ENCODE data around the gene PACS2.
A peak's percentile ranks its signal among the peaks of the same experiment; 100 is the strongest.

PACS2 gene

GRCh38 chr14:105386581-105387529, 72.3 kb downstream of the PACS2 start:
- no peak for DNase-seq (ENCODE audit: low spot score)

- no peak for DNase-seq (ENCODE audit: low spot score)
Measured at GRCh38 chr14:105387530-105387922, 73.0 kb downstream of the PACS2 start.

DNA sequence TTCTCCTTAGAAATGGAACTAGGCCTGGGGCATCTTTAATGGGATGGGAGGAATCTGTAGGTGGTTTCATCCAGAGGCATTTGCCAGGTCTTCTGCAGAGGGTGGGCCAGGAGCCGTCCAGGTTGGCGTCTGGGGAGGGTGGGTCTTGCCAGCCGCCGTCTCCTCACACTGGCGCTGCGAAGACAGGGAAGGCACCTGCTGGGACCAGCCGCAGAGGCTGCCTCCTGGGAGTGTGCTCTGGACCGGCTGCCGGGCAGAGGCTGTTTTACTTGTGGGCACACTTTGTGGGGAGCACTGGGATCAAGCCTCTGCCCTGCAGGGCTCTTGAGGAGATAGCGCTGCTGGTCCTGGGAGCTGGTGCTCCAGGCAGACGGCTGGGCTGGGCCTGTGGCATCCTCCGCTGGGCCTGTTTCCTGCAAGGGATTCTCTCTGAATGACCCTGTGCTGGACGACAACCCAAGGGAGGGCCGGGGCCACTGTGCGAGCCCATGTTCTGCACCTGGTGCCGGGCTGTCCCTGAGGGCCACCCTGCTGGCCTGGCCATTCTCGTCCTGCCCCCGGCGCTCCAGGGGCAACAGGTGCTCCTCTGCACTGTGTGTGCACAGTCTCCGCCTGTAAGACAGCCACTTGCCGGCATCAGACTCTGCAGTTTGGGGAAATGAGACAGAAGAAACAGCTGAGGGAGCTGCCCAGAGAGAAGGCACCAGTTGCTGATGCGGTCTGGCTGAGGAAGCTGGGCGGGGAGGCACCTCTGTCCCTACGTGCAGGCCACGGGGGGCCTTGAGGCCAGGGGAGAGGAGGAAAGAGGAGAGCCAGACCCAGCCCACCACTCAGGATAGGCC, 73.8 kb downstream of the PACS2 start:
- DNase-seq (ENCODE audit: low spot score), result no peak

DNA sequence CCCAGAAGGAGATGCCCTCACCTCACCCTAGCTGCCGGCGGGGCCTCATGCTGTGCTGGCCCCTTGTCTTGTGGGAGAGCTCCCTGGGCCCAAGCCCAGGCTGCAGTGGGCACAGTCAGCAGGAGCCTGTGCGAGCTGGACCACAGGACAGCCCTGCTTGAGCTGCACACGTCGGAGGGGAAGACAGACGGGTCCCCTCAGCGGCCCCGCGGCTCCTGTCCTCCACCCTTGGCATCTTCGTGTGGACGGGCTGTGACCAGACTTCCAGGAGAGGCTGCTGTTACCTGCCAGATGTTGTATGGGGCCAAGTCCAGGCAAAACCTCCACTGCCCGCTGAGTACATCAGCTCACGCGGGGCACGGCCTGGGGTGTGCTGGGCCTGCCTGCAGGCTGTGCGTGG, 74.4 kb downstream of the PACS2 start:
- no peak for DNase-seq (ENCODE audit: low spot score)

DNA sequence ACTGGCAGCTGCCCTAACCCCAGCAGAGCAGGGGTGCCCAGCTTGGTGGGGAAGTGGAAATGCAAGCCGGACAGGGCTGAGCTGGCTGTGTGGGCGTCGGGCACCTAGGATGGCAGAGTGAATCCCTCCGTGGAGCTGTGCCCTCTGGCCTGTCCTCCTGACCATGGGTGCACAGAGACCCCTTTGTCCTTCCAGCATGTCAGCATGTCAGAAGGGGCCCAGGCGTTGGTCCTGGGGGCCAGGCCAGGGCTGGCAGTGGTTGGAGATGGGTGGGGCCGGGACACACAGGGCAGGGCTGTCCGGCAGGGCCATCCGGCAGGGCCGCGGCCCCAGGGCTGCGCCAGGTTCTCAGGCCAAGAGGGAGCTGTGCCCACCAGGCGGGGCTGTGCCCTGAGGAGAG, 75.0 kb downstream of the PACS2 start:
- DNase-seq (ENCODE audit: low spot score), result no peak

DNA sequence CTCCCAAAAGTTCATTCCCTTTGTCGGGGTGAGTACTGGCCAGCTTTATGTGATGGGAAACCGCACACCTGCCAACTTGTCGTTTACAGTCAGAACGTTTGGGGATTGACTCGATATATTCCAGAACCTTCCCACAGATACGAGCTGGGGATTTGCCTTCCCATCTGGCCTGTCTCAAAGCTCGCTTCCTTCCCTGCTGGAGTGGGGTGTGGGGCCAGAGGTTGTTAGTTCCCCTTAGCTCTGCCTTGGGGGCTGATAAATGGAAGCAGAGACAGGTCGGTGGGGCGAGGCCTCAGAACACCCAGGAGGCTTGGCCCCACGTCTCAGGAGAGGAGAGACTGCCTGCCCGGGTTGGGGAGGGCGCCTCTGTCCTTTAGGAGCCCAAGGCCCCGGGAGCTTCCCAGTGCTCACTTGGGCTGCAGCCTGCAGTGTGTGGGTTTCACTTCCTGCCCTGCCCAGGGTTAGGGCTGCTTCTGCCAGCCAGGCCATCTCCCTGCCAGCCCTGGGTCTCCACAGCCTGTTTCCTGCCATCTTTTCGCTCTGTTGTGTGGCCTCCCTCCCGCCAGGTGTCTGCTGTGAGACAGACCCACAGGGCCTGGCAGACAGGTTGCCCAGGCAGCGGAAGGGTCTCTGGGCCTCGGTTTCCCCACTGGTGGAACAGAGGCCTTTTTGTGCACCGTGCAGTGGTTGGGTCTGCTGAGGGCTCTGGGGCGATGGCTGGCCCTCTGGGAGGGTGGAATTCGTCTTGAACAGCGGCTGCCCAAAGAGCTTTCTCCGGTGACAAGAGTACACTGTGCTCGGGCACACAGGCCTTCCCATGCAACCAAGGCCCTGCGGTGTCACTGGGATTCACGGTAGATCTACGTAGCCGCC, 75.7 kb downstream of the PACS2 start:
- DNase-seq (ENCODE audit: low spot score), result no peak

DNA sequence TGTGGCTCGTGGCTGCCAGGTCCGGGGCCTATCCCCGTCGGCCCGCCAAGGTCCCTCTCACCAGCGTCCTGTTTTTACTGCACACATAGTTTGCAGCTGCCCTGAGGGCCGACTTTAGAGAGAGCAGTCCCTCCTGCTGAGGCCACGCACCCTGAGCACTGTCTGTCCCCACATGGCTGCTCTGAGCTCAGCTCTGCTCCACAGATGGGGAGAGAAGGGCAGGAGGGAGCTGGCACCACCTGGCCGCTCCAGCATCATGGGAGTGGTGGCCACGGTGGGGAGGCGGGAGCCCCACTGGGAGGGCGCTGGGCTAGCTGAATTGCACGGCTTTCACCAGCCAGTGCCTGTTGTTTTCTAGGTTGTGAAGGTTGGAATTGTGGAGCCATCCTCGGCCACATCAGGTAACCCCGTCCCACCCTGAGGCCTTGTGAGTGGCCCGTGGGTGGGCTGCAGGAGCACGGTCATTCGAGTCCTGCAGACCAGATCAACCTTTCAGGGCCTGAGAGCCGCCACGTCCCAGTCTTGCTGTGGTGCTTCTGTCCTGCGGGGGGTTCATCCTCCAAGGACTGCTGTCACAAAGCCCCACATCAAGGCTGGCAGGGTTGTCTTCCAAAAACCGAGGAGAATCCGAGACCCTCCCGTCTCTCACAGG, 76.4 kb downstream of the PACS2 start:
- DNase-seq (ENCODE audit: low spot score), result no peak

GRCh38 chr14:105391541-105391940, 77.0 kb downstream of the PACS2 start:
- DNase-seq (ENCODE audit: low spot score), result no peak

DNA sequence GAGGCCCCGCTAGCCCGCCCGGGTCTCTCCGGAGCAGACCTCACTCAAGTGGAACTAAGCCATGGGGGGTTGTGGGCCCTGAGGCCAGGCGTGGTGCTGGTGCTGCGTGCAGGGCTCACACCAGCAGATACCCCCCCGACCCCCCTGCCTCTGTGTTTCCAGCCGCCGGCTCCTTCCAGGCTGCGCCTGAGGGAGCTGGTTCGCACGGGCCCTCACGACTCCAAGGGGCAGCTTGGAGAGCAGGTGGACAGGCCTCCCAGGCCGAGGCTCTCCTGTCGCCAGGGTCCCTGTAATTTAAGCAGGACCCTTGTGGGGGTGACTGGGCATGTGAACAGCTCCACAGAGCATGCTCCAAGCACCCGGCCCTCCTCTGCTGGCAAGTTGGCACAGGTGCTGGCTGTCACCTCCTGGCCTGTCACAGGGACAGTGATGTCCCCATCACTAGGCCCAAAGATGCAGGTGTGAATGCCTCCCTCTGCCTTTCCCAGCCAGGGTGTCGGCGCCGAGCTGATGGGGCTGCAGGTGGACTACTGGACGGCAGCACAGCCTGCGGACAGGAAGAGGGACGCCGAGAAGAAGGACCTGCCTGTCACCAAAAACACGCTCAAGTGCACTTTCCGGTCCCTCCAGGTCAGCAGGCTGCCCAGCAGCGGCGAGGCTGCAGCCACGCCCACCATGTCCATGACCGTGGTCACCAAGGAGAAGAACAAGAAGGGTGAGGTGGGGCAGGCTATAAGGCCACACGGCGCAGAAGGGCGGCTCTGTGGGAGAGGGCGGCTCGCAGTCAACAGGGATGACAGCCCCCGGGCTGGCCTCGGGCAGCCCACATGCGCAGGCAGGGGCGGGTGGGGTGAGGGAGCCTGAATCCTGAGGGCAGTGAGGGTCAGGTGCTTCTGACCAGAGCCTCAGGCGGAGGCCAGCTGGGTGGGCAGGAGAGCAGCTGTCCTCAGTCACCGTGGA, 77.9 kb downstream of the PACS2 start:
- DNase-seq (ENCODE audit: low spot score), result no peak

GRCh38 chr14:105393151-105393550, 78.6 kb downstream of the PACS2 start:
- DNase-seq (ENCODE audit: low spot score), result no peak

- no peak for DNase-seq (ENCODE audit: low spot score)
Measured at GRCh38 chr14:105394714-105395537, 80.4 kb downstream of the PACS2 start.

DNA sequence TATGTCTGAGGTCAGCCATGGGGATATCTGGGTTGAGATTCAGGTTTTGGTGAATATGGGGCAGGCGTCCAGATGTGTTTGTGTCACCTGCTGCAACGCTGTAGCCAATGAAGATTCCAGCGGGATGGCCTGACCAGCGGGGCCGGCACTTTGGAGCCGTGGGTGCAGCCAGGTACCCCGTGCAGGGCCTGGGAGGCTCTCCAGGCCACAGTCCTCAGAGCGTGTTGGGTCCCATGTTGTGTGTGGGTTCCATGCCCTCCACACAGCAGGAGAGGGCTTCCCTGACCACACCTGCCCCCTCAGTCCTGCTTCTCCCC, 80.9 kb downstream of the PACS2 start:
- DNase-seq (ENCODE audit: low spot score), result no peak

DNA sequence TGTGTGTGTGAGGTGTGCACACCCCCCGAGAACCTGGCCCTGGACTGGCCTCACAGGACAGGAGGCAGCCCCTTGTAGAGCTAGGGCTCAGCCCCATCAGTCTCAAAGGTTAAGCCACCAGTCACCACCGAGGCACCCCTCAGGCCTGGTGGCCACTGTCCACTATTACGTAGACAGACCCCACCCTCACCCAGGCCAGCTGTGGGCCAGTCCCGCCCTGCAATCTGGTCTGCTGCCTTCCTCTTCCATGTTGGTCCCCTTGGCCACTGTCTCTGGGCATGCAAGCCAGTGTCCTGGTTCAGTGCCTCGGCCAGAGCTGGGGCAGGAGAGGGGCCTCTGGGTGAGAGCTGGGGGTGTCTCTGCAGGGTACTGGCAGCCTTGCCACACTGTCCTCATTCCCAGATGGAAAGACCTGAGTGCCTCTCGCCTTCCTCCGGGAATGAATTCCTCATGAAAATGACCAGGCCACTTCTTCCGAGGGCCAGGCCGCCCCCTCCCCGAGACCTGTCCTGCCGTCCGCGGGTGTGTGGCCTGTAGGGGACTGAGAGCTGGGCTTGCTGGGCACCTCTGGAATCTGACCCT, 82.9 kb downstream of the PACS2 start:
- no peak for DNase-seq (ENCODE audit: low spot score)

DNA sequence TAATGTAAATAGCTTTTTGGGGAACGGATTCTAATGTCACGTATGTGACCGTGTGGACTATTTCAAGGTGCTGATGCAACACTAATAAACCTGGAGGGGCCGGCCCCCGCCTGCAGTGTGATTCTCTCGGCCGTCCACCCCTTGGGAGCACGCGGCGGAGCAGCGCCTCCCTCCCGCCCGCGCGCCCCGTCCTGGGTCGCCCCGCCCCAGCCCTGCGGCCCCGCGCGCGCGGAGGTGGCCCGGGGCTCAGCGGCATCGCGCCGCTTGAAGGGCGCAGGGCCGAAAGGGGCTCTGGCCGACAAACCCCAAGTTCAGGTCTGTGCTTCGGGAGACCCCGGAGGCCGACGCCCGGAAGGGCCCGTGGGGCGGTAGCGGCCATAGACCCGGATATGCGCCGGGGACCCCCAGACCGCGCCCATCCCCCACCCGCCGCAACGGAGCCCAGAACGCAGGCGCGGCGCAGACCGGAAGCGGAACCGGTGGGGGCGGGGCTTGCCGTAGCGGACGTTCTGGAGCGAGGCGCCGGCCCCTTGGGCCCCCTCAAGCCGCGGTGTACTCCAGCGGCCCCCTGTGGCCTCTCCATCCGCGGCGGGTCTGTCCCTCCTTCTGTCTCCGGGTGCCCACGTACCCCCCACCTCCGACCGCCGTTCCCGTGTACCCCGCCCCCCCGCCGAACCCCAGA, 83.6 kb downstream of the PACS2 start, which contains the start of gene TEX22:
Gene TEX22, plus strand, starts transcription at position 495 of the 682 bp plus-strand sequence. CDS start 803 bp downstream, outside the sequence.
- peak; percentile 75 for DNase-seq (ENCODE audit: low spot score)

DNA sequence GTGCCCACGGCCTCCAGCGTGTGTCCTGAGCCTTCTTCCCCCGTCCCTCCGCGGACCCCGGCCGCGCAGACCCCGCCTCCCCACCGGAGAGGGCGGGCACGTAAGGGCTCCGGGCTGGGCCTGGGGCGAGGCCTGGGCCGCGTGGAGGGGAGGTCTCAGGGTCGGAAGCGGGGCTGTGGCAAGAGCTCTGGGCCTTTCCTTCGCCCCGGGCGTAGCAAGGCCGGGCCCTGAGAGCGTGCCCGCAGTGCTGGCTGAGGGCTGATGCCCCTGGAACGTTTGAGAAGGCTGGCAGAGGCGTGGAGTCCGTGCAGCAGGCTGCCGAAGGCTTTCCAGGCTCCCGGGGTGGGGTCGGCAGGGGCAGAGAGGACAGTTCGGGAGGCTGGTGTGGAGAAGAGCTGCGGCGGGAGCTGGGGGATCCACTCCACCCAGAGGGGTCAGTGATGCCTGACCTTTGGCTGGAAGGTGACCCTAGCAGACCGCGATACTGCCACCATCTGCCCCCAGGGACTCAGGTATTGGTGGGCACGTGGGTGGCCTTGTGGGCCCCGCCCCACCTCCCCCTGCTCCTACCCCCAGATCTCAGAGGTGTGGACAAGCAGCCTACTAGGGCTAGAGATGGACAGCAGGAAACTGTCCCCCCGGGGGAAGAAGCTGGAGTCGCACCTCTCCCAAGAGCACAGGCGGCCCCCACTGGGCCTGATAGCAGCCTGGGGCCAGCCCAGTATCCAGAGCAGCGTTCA, 84.3 kb downstream of the PACS2 start:
- no peak for DNase-seq (ENCODE audit: low spot score)

DNA sequence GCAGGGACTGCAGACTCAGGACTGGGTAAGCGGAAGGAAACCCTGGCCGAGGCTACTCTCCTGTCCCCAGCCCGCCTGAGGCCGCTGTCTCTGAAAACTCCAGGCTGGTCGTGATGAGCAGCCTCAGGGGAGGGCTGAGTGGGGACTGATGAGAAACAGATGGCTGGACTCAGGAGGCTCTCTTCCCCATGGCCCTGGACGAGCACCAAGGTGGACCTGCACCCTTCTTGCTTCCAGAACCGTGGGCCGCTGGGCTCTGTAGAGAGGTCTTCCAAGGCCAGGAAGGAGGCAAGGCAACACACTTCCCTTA, 84.9 kb downstream of the PACS2 start:
- no peak for DNase-seq (ENCODE audit: low spot score)

- no peak for DNase-seq (ENCODE audit: low spot score)
Measured at GRCh38 chr14:105400016-105400415, 85.5 kb downstream of the PACS2 start.

DNA sequence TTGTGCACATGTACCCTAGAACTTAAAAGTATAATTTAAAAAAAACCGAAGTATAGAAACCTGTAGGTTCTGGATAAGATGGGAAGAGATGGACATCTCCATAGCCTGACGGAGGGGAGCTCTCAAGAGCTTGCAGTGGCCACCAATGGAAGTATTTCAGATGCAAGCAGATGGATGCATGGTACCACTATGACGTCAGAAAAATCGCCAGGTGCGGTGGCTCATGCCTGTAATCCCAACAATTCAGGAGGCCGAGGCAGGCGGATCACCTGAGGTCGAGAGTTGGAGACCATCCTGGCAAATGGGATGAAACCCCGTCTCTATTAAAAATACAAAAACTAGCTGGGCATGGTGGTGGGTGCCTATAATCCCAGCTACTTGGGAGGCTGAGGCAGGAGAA, 87.2 kb downstream of the PACS2 start:
- DNase-seq (ENCODE audit: low spot score), result no peak

All from putamen (tissue), 1 donor.